ENCODE results near the gene GABPA. TPM values are rescaled to one million over a fixed set of nuclear protein-coding genes. Genes with fewer than 3 reads are reported as not detected.
"Not testable (repeated sequence)": the region's sequence is repeated elsewhere in the genome, so short reads cannot be mapped to it uniquely, and the experiment has no call there.

Gene GABPA
- total RNA-seq, 4 donors from 2014 or later: 14.8 to 19.1 (median 16.8) TPM

DNA sequence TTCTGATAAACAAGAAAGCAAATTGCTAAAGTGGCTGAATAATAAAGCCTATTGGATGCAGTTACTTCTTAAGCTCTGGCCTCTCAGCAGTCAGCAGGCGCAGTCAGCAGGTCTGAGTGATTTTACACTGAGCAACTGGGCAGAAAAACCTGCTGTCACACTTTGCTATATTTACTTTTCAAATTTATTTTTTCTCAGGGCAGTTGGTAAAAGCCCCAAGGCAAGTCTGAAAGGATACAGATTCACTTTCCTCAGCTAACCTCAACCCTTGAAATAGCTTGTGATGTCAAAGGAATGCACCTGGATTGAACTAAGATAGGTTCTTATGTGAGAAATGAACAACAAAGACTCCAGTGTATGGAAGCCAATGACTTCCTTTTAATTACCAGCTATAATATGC, 34.0 kb upstream of the GABPA start:
- intact Hi-C loops (cut with DNase I; ENCODE audit: low total_unique reads): no loop called here
- TF ChIP-seq, protein P1, sequence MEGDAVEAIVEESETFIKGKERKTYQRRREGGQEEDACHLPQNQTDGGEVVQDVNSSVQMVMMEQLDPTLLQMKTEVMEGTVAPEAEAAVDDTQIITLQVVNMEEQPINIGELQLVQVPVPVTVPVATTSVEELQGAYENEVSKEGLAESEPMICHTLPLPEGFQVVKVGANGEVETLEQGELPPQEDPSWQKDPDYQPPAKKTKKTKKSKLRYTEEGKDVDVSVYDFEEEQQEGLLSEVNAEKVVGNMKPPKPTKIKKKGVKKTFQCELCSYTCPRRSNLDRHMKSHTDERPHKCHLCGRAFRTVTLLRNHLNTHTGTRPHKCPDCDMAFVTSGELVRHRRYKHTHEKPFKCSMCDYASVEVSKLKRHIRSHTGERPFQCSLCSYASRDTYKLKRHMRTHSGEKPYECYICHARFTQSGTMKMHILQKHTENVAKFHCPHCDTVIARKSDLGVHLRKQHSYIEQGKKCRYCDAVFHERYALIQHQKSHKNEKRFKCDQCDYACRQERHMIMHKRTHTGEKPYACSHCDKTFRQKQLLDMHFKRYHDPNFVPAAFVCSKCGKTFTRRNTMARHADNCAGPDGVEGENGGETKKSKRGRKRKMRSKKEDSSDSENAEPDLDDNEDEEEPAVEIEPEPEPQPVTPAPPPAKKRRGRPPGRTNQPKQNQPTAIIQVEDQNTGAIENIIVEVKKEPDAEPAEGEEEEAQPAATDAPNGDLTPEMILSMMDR (IDR thresholded peaks at IDR 0.05): no peak
- TF ChIP-seq POLR2A (IDR thresholded peaks at IDR 0.05): no peak
- no peak overlapping the region for H3K4me3 ChIP-seq (ENCODE audit: low read depth, poor library complexity, severe bottlenecking)
- no peak for DNase-seq (ENCODE audit: low spot score in 2 of 2)
- 93 to 96% methylated on average over 1 of the region's 1 CpG for WGBS, 2 donors

DNA sequence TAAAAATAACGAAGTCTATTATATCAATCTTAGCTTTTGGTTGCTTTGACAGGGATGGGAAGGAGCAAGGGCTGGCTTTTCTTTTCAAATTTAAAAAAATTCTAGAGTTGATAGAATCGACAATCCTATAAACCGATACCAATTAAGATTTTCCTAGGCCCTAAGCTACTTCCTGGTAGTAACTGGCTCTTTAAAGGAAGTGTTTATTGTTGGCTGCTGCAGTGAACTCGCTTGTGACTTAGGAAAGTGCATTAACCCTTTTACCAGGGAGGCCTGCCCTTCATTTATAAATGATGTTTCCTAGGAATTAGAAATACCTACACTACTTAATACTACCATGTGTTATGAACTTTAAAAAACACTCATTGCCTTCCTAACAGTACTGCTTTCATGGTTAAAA, 33.2 kb upstream of the GABPA start:
- H3K4me3 ChIP-seq (ENCODE audit: low read depth, poor library complexity, severe bottlenecking): no peak overlapping the region
- DNase-seq (ENCODE audit: low spot score in 2 of 2): no peak
- TF ChIP-seq, protein P1 (IDR thresholded peaks at IDR 0.05): no peak
- TF ChIP-seq POLR2A (IDR thresholded peaks at IDR 0.05): no peak
- intact Hi-C loops (cut with DNase I; ENCODE audit: low total_unique reads): no loop called here
- WGBS, 2 donors: 64 to 67% methylated on average over 4 of the region's 4 CpGs

DNA sequence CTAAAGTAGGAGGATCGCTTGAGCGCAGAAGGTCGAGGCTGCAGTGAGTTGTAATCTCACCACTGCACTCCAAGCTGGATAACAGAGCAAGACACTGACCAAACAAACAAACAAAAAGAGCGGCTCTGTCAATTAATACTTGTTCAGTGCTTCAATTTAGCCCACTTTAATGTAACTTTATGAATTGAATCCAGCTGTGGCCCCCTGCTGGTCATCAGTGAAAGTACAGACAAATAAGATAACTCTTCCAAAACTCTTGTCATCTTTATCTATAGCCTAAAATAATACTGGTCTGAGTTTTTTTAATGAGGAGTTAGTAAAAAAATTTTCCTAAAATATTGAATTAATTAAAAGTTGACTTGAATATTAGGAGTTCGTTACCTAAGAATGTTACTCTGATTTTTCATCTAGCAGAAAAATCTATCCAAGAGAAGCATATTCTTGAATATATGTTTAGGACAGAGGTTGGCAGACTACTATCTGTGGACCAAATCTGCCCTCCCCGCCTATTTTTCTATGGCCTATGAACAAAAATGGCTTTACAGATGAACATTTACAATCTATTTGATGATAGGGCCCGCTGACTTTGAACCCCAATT, 26.2 kb upstream of the GABPA start:
- H3K4me3 ChIP-seq (ENCODE audit: low read depth, poor library complexity, severe bottlenecking): no peak overlapping the region
- intact Hi-C loops (cut with DNase I; ENCODE audit: low total_unique reads): no loop called here
- DNase-seq (ENCODE audit: low spot score in 2 of 2): peak in 1 of 2 donors; percentile 41
- no peak for TF ChIP-seq POLR2A (IDR thresholded peaks at IDR 0.05)
- TF ChIP-seq, protein P1 (IDR thresholded peaks at IDR 0.05): peak in 1 of 3 donors; percentile 46
- WGBS, 2 donors: 58 to 63% methylated on average over 7 of the region's 7 CpGs

DNA sequence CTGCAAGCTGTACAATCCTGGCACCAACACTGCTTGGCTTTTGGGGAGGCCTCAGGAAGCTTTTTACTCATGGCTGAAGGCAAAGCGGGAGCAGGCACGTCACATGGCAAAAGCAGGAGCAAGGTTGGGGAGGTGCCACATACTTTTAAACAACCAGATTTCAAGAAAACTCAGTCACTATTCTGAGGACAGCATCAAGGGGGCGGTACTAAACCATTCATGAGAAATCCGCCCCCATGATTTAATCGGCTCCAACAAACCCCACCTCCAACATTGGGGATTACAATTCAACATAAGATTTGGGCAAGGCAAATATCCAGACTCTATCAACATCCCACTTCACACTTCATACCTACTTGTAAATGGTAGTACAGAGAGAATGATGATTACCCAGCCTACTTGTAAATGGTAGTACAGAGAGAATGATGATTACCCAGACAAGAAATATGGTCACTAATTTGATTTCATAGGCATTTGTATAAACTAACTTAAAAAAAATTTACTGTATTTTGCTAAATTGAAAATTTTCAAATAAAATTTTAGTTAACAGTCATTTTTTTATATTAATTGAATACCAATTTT, 25.0 kb upstream of the GABPA start:
- H3K4me3 ChIP-seq (ENCODE audit: low read depth, poor library complexity, severe bottlenecking): no peak overlapping the region
- TF ChIP-seq, protein P1 (IDR thresholded peaks at IDR 0.05): no peak
- no peak for TF ChIP-seq POLR2A (IDR thresholded peaks at IDR 0.05)
- 73 to 74% methylated on average over 5 of the region's 5 CpGs for WGBS, 2 donors
- intact Hi-C loops (cut with DNase I; ENCODE audit: low total_unique reads): no loop called here
- DNase-seq (ENCODE audit: low spot score in 2 of 2): no peak

DNA sequence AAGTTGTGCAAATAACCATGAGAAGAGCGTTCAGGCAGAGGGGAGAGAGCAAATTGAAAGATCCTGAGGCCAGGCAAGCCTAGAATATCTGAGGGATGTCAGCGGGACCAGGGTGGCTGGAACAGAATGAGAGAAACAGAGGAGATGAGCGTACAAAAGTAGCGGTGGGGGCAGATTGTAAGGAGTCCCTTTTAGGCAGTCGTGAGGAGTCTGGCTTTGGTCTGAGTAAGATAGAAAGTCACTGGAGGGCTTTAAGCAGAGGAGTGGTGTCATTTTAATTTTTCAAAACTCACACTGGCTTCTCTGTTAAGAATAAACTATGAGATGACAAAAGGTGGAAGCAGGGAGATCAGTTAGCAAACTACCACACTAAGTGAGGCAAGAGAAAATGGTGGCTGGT, 24.2 kb upstream of the GABPA start:
- 86 to 91% methylated on average over 5 of the region's 5 CpGs for WGBS, 2 donors
- intact Hi-C loops (cut with DNase I; ENCODE audit: low total_unique reads): no loop called here
- DNase-seq (ENCODE audit: low spot score in 2 of 2): no peak

DNA sequence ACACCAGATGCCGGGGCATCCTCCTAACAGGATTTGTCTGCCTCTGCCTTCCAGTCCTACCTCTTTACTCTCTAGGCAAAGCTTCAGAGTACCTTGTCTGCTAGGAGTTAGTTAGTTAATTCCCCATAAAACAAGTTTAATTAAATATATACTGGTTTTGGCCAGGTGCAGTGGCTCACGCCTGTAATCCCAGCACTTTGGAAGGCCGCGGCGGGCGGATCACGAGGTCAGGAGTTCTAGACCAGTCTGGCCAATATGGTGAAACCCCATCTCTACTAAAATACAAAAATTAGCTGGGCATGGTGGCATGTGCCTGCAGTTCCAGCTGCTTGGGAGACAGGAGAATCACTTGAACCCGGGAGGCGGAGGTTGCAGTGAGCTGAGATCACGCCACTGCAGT, 20.7 kb upstream of the GABPA start:
- intact Hi-C loops (cut with DNase I; ENCODE audit: low total_unique reads); DNase-seq (ENCODE audit: low spot score in 2 of 2): not testable (repeated sequence)

More for the DNA sequence above, 24.2 kb upstream of the GABPA start:
- TF ChIP-seq POLR2A (IDR thresholded peaks at IDR 0.05): no peak
- TF ChIP-seq, protein P1 (IDR thresholded peaks at IDR 0.05): no peak
- no peak overlapping the region for H3K4me3 ChIP-seq (ENCODE audit: low read depth, poor library complexity, severe bottlenecking)

More for the DNA sequence above, 20.7 kb upstream of the GABPA start:
- not testable (repeated sequence) for H3K4me3 ChIP-seq (ENCODE audit: low read depth, poor library complexity, severe bottlenecking)
- 96% methylated on average over 10 of the region's 10 CpGs for WGBS, 2 donors
